OCI-LY7 (cell line): ENCODE results near the gene ACTA2. TPM values are rescaled to one million over a fixed set of nuclear protein-coding genes. Genes with fewer than 3 reads are reported as not detected.

Source experiments
- BruUV-seq: library from RNA; stranded (reverse); fragments of 400-500 nt; replicated peaks from 2 replicates; lab custom pipeline; 2021; lab: Mats Ljungman, UMichigan
- CTCF ChIA-PET: fragments of 300-600 bp; sonication (Branson Sonifier 250); formaldehyde crosslinking; loops from one replicate; lab custom pipeline; 2022; ENCODE audit warnings: antibody characterized with exemption; ENCODE audit not compliant: unreplicated experiment; lab: Charles Lee
- POLR2A ChIA-PET: fragments of 300-600 bp; sonication (Branson Sonifier 250); formaldehyde crosslinking; loops from one replicate; lab custom pipeline; 2022; ENCODE audit warnings: antibody characterized with exemption; lab: Charles Lee
- DNase-seq: peaks from one replicate; pipeline ENCODE4 v3.0.0-alpha.2; 2015; ENCODE audit warnings: low spot score
- H2AFZ ChIP-seq: fragments of 200-600 bp; sonication (generic), shearing (Covaris generic); 2 replicates; pipeline ENCODE4 v1.6.1; 2014; ENCODE audit warnings: mild to moderate bottlenecking, antibody characterized with exemption, low read length, moderate library complexity
- H3K27ac ChIP-seq: fragments of 200-600 bp; sonication (generic); 2 replicates; pipeline ENCODE4 v1.5.1; 2014; ENCODE audit warnings: mixed run types, low read depth, mild to moderate bottlenecking, moderate library complexity, low read length, inconsistent platforms; ENCODE audit not compliant: poor library complexity, severe bottlenecking
- H3K36me3 ChIP-seq: fragments of 200-600 bp; sonication (generic); 2 replicates; pipeline ENCODE4 v1.6.1; 2014; ENCODE audit warnings: mild to moderate bottlenecking, antibody characterized with exemption, low read length, moderate library complexity, mixed read lengths; ENCODE audit not compliant: insufficient read depth
- H3K4me1 ChIP-seq: fragments of 200-600 bp; sonication (generic); 2 replicates; pipeline ENCODE4 v1.5.1; 2014; ENCODE audit warnings: mild to moderate bottlenecking, low read length; ENCODE audit not compliant: insufficient read depth, poor library complexity, severe bottlenecking
- H3K4me2 ChIP-seq: fragments of 200-600 bp; sonication (generic); 2 replicates; pipeline ENCODE4 v1.6.1; 2014; ENCODE audit warnings: mild to moderate bottlenecking, low read length
- H3K4me3 ChIP-seq: fragments of 200-600 bp; sonication (generic); 2 replicates; pipeline ENCODE4 v1.5.1; 2014; ENCODE audit warnings: mild to moderate bottlenecking, low read depth, low read length; ENCODE audit not compliant: poor library complexity, severe bottlenecking
- H3K79me2 ChIP-seq: fragments of 200-600 bp; sonication (generic); 2 replicates; pipeline ENCODE4 v1.6.1; 2016; ENCODE audit warnings: low read depth, mild to moderate bottlenecking, low read length, moderate library complexity, mixed read lengths; ENCODE audit not compliant: insufficient read depth
- H3K9me2 ChIP-seq: fragments of 200-600 bp; sonication (generic); 2 replicates; pipeline ENCODE4 v1.6.1; 2016; ENCODE audit warnings: mild to moderate bottlenecking, low read length, mixed read lengths; ENCODE audit not compliant: insufficient read depth
- H3K9me3 ChIP-seq: fragments of 200-600 bp; sonication (generic); 2 replicates; pipeline ENCODE4 v1.6.1; 2014; ENCODE audit warnings: mild to moderate bottlenecking, mixed run types, low read length, mixed read lengths
- H4K20me1 ChIP-seq: fragments of 200-600 bp; sonication (generic); 2 replicates; pipeline ENCODE4 v1.6.1; 2014; ENCODE audit warnings: mild to moderate bottlenecking, antibody characterized with exemption, low read length, moderate library complexity, mixed read lengths; ENCODE audit not compliant: insufficient read depth
- CTCF ChIP-seq: fragments of 200-600 bp; sonication (generic); conservative IDR thresholded peaks from 2 replicates; pipeline ENCODE4 v1.5.1; 2014; ENCODE audit warnings: mild to moderate bottlenecking, antibody characterized with exemption, low read length, moderate library complexity, mixed read lengths
- EZH2phosphoT487 ChIP-seq: fragments of 200-600 bp; sonication (generic); IDR thresholded peaks from 2 replicates; pipeline ENCODE4 v1.6.1; 2018; ENCODE audit warnings: low read depth, borderline replicate concordance, mild to moderate bottlenecking, mixed run types, antibody characterized with exemption, low read length, moderate library complexity, mixed read lengths
- intact Hi-C: fragments of 100-400 bp; cut with micrococcal nuclease; formaldehyde crosslinking; loops from one replicate; pipeline ENCODE4 v1.10.0; 2022; ENCODE audit not compliant: unreplicated experiment
- total RNA-seq, 2 experiments: library from RNA; depleted of rRNA in 1 of 2; stranded (reverse); fragments of >200 nt in 1 of 2; shearing (Covaris generic) in 1 of 2; gene quantifications; 2 replicates each; pipeline ENCODE4 v1.2.3, GENCODE V29; 2014 to 2022

The ACTA2 gene
- total RNA-seq, 2 experiments from 2014 or later, result 1.4 to 3.3 TPM

- no peak overlapping the region for H3K27ac ChIP-seq
- no peaks in the 10 kb centered on the region for H4K20me1 ChIP-seq
- no peaks in the 10 kb centered on the region for H3K9me2 ChIP-seq
- no peak overlapping the region for H3K4me3 ChIP-seq
- peaks cover 14% of the 10 kb centered on the region; the same call in 1 of the 2 replicates for H3K9me3 ChIP-seq
- no peak overlapping the region for H3K4me2 ChIP-seq
- no TSS peak for BruUV-seq
- no peaks in the 10 kb centered on the region for H3K36me3 ChIP-seq
- ChIA-PET POLR2A (interaction anchor here (0.5 to 1.3 kb wide), 2 partner anchors 7 to 34 kb away, joined by 3 to 4 read pairs; partner anchors contain the start of gene FAS), CTCF (no interaction called here)
- intact Hi-C loops, result no loop called here
- H2AFZ ChIP-seq, result no peak overlapping the region
- H3K79me2 ChIP-seq, result no peaks in the 10 kb centered on the region
- TF ChIP-seq EZH2phosphoT487 (no peak), CTCF (no peak)
- no peak for DNase-seq
- H3K4me1 ChIP-seq, result no peaks in the 10 kb centered on the region
Observed at GRCh38 chr10:88983206-88983605, 30.6 kb upstream of the ACTA2 start.

- TF ChIP-seq CTCF (no peak), EZH2phosphoT487 (no peak)
- Histone ChIP-seq H2AFZ (no peak overlapping the region), H3K9me2 (no peaks in the 10 kb centered on the region), H3K79me2 (no peaks in the 10 kb centered on the region), H3K9me3 (peaks cover 12% of the 10 kb centered on the region; the same call in 1 of the 2 replicates), H4K20me1 (no peaks in the 10 kb centered on the region), H3K4me2 (no peak overlapping the region), H3K4me1 (no peaks in the 10 kb centered on the region), H3K36me3 (no peaks in the 10 kb centered on the region), H3K4me3 (no peak overlapping the region), H3K27ac (no peak overlapping the region)
- DNase-seq, result no peak
- BruUV-seq, result no TSS peak
- intact Hi-C loops, result no loop called here
- POLR2A ChIA-PET, result interaction anchor here (0.5 to 1.3 kb wide), 6 partner anchors 8 to 1059 kb away, joined by 3 to 6 read pairs (median 4); partner anchors contain the start of gene FAS
- CTCF ChIA-PET, result no interaction called here
Observed at GRCh38 chr10:88982366-88982765, 29.8 kb upstream of the ACTA2 start.

GRCh38 chr10:88981435-88981834 lies 28.9 kb upstream of the ACTA2 start:
- H3K79me2 ChIP-seq, result no peaks in the 10 kb centered on the region
- peaks cover 2% of the 10 kb centered on the region; the same call in 1 of the 2 replicates for H3K9me3 ChIP-seq
- H2AFZ ChIP-seq, result no peak overlapping the region
- intact Hi-C loops, result no loop called here
- no peaks in the 10 kb centered on the region for H3K9me2 ChIP-seq
- H3K4me1 ChIP-seq, result no peaks in the 10 kb centered on the region
- no peak overlapping the region for H3K4me2 ChIP-seq
- H3K4me3 ChIP-seq, result no peak overlapping the region
- no peak for DNase-seq
- no peak overlapping the region for H3K27ac ChIP-seq
- TF ChIP-seq CTCF (no peak), EZH2phosphoT487 (no peak)
- POLR2A ChIA-PET, result interaction anchor here (0.8 to 1.3 kb wide), 2 partner anchors 9 to 32 kb away, joined by 3 to 4 read pairs; partner anchors contain the start of gene FAS
- CTCF ChIA-PET, result no interaction called here
- no peaks in the 10 kb centered on the region for H3K36me3 ChIP-seq
- no peaks in the 10 kb centered on the region for H4K20me1 ChIP-seq
- no TSS peak for BruUV-seq
